A549 (cell line): ENCODE data around the gene FSCN2. TPM values are rescaled to one million over a fixed set of nuclear protein-coding genes. Genes with fewer than 3 reads are reported as not detected.

ENCODE experiments used
- ATAC-seq, 2 experiments: fragments of 200-7000 bp in 1 of 2; fragments of >200 bp in 1 of 2; cut with Nextera tagmentation in 1 of 2; cut with Tn5 transposase in 1 of 2; 3 replicates each; pipeline versions ENCODE4 v1.8.0 to v1.9.1; 2018 to 2020; ENCODE audit warnings: mild to moderate bottlenecking in 1 of 2, moderate library complexity in 1 of 2
- CTCF ChIA-PET: fragments of 300-600 bp; sonication (Branson Sonifier 250); formaldehyde crosslinking; extraction: SDS; loops from one replicate; lab custom pipeline; 2021; ENCODE audit warnings: antibody characterized with exemption, inconsistent platforms; lab: Yijun Ruan, JAX
- POLR2A ChIA-PET: fragments of 350-600 bp; formaldehyde crosslinking; extraction: SDS; loops from one replicate; lab custom pipeline; 2021; ENCODE audit warnings: antibody characterized with exemption, inconsistent platforms; lab: Yijun Ruan, JAX
- DNase-seq, 2 experiments: peaks; one replicate each; pipeline versions ENCODE4 v3.0.0 to v3.0.0-alpha.2; 2011 to 2016; ENCODE audit warnings: low read depth in 1 of 2, low spot score in 1 of 2
- FAIRE-seq: peaks from 2 replicates; lab custom pipeline; 2011; peaks lifted over from hg19 to GRCh38; lab: Jason Lieb, UNC
- H3K27ac ChIP-seq, 2 experiments: fragments of >200 bp; sonication (Bioruptor Twin); formaldehyde crosslinking; 3 replicates each; pipeline ENCODE4 v1.5.1; 2016 to 2017
- H3K4me1 ChIP-seq: fragments of >200 bp; sonication (Bioruptor Twin); formaldehyde crosslinking; 3 replicates; pipeline ENCODE4 v1.6.1; 2016
- H3K4me2 ChIP-seq: fragments of >200 bp; sonication (Bioruptor Twin); formaldehyde crosslinking; 3 replicates; pipeline ENCODE4 v1.6.1; 2016
- H3K4me3 ChIP-seq: fragments of >200 bp; sonication (Bioruptor Twin); formaldehyde crosslinking; 3 replicates; pipeline ENCODE4 v1.5.1; 2016
- H3K9me3 ChIP-seq: fragments of >200 bp; sonication (Bioruptor Twin); formaldehyde crosslinking; 3 replicates; pipeline ENCODE4 v1.6.1; 2016
- CBX8 ChIP-seq: fragments of 200-600 bp; sonication (generic); IDR thresholded peaks from 2 replicates; pipeline ENCODE4 v1.6.1; 2016
- CHD2 ChIP-seq: fragments of 150-350 bp; IDR thresholded peaks from 2 replicates; pipeline ENCODE4 v1.6.1; 2014; ENCODE audit warnings: low read length; ENCODE audit not compliant: partially characterized antibody
- CHD4 ChIP-seq: fragments of 200-600 bp; sonication (generic); IDR thresholded peaks from 2 replicates; pipeline ENCODE4 v1.6.1; 2016; ENCODE audit warnings: antibody characterized with exemption, mild to moderate bottlenecking, borderline replicate concordance
- EHF ChIP-seq: fragments of 250-450 bp; sonication (Bioruptor Pico); IDR thresholded peaks from 2 replicates; pipeline ENCODE4 v1.5.0; 2020; ENCODE audit warnings: mild to moderate bottlenecking
- EP300 ChIP-seq, 2 experiments: fragments of >200 bp; sonication (Bioruptor Twin); formaldehyde crosslinking; IDR thresholded peaks; 2 replicates in 1 of 2; 3 replicates in 1 of 2; pipeline ENCODE4 v1.6.1; 2016 to 2017
- ESRRA ChIP-seq: fragments of 150-350 bp; IDR thresholded peaks from 2 replicates; pipeline ENCODE4 v1.6.1; 2014; ENCODE audit warnings: mild to moderate bottlenecking, low read length, borderline replicate concordance
- FOSL2 ChIP-seq, 2 experiments: fragments of 450-650 bp in 1 of 2; fragments of >200 bp in 1 of 2; sonication (Bioruptor Twin) in 1 of 2; formaldehyde crosslinking; IDR thresholded peaks; 2 replicates each; pipeline versions ENCODE4 v1.5.0 to v1.6.1; 2016 to 2020; ENCODE audit warnings: mild to moderate bottlenecking in 1 of 2, moderate library complexity in 1 of 2
- FOXS1 ChIP-seq: fragments of 250-450 bp; sonication (Bioruptor Pico); IDR thresholded peaks from 2 replicates; pipeline ENCODE4 v1.5.0; 2020; ENCODE audit warnings: mild to moderate bottlenecking, moderate library complexity
- GATA3 ChIP-seq: IDR thresholded peaks from 2 replicates; pipeline ENCODE4 v1.6.1; 2012; ENCODE audit warnings: borderline replicate concordance
- HDAC2 ChIP-seq: fragments of 200-600 bp; sonication (generic); IDR thresholded peaks from 2 replicates; pipeline ENCODE4 v1.6.1; 2016
- HES2 ChIP-seq: fragments of >200 bp; sonication (Bioruptor Twin); formaldehyde crosslinking; IDR thresholded peaks from 2 replicates; pipeline ENCODE4 v1.6.1; 2016
- HMGXB4 ChIP-seq: fragments of 250-450 bp; sonication (Bioruptor Pico); IDR thresholded peaks from 2 replicates; pipeline ENCODE4 v1.5.0; 2021; ENCODE audit warnings: mild to moderate bottlenecking, moderate library complexity, borderline replicate concordance
- HOXA7 ChIP-seq: fragments of 250-450 bp; sonication (Bioruptor Pico); IDR thresholded peaks from 2 replicates; pipeline ENCODE4 v1.5.0; 2020; ENCODE audit warnings: mild to moderate bottlenecking, moderate library complexity
- HOXB13 ChIP-seq: fragments of 250-450 bp; sonication (Bioruptor Pico); IDR thresholded peaks from 2 replicates; pipeline ENCODE4 v1.5.0; 2020; ENCODE audit warnings: low read depth, mild to moderate bottlenecking, moderate library complexity
- JUN ChIP-seq, 2 experiments: fragments of >200 bp; sonication (Bioruptor Twin); formaldehyde crosslinking; IDR thresholded peaks; 2 replicates in 1 of 2; 3 replicates in 1 of 2; pipeline ENCODE4 v1.6.1; 2016 to 2017
- JUNB ChIP-seq: fragments of >200 bp; sonication (Bioruptor Twin); formaldehyde crosslinking; IDR thresholded peaks from 2 replicates; pipeline ENCODE4 v1.6.1; 2016
- KDM5A ChIP-seq: fragments of 200-600 bp; sonication (generic); IDR thresholded peaks from 2 replicates; pipeline ENCODE4 v1.6.1; 2016; ENCODE audit warnings: antibody characterized with exemption, mild to moderate bottlenecking
- MAX ChIP-seq: IDR thresholded peaks from 2 replicates; pipeline ENCODE4 v1.6.1; 2012
- MAZ ChIP-seq: fragments of 150-350 bp; IDR thresholded peaks from 2 replicates; pipeline ENCODE4 v1.6.1; 2014; ENCODE audit warnings: antibody characterized with exemption, low read depth, low read length, borderline replicate concordance
- MYC ChIP-seq: IDR thresholded peaks from 2 replicates; pipeline ENCODE4 v1.6.1; 2012; ENCODE audit warnings: mild to moderate bottlenecking, inconsistent platforms, low read length, improper control_type of control experiment, borderline replicate concordance
- NPAS2 ChIP-seq: fragments of 250-450 bp; sonication (Bioruptor Pico); IDR thresholded peaks from 2 replicates; pipeline ENCODE4 v1.8.0; 2022; ENCODE audit warnings: mild to moderate bottlenecking, moderate library complexity, borderline replicate concordance
- NR3C1 ChIP-seq: fragments of >200 bp; sonication (Bioruptor Twin); formaldehyde crosslinking; IDR thresholded peaks from 3 replicates; pipeline ENCODE4 v1.6.1; 2017
- POLR2A ChIP-seq: IDR thresholded peaks from 2 replicates; pipeline ENCODE4 v1.6.1; 2012; ENCODE audit warnings: mild to moderate bottlenecking, low read length
- RNF2 ChIP-seq: fragments of 200-600 bp; sonication (generic); IDR thresholded peaks from 2 replicates; pipeline ENCODE4 v1.6.1; 2016; ENCODE audit warnings: low read depth, mild to moderate bottlenecking, antibody characterized with exemption, moderate library complexity, borderline replicate concordance
- TFCP2L1 ChIP-seq: fragments of 250-450 bp; sonication (Bioruptor Pico); IDR thresholded peaks from 2 replicates; pipeline ENCODE4 v1.5.0; 2021; ENCODE audit warnings: mild to moderate bottlenecking
- ZFP36 ChIP-seq: fragments of 450-650 bp; IDR thresholded peaks from 2 replicates; pipeline ENCODE4 v1.6.1; 2014; ENCODE audit warnings: borderline replicate concordance; ENCODE audit not compliant: partially characterized antibody
- ZSCAN20 ChIP-seq: fragments of 250-450 bp; sonication (Bioruptor Pico); IDR thresholded peaks from 2 replicates; pipeline ENCODE4 v1.8.0; 2022; ENCODE audit warnings: mild to moderate bottlenecking, moderate library complexity
- WGBS: methylation state at CpG from one replicate; pipeline ENCODE4 v1.1.6; 2017; ENCODE audit errors: missing lambda C conversion rate; 5-methylcytosine and 5-hydroxymethylcytosine counted together
- polyA plus RNA-seq, 4 experiments: library from polyadenylated mRNA; depleted of rRNA in 3 of 4; stranded (reverse); fragments of >200 nt; fragmentation: RNase III in 1 of 4; extraction: RNeasy Plus Mini Kit Qiagen cat#74134 plus additional on column Dnase treatment in 1 of 4; gene quantifications; 2 replicates in 3 of 4; 3 replicates in 1 of 4; pipeline ENCODE4 v1.2.3, GENCODE V29; 2011 to 2017

Gene FSCN2
- polyA plus RNA-seq, 2 of the 4 experiments (the other 2 are of a cell fraction), result 0.84 to 1.3 TPM

- Histone ChIP-seq H3K4me3 (peak overlapping the region; percentile 83), H3K27ac (peak overlapping the region; percentile 99), H3K4me2 (peak overlapping the region; percentile 87), H3K4me1 (peaks cover 43% of the 10 kb centered on the region), H3K9me3 (no peaks in the 10 kb centered on the region)
- TF ChIP-seq ESRRA, result no peak
- no peak for TF ChIP-seq TFCP2L1 (CRISPR knock-in tag)
- TF ChIP-seq NR3C1, result no peak
- TF ChIP-seq HDAC2, result 0 out of 2 replicates have a peak, but pooled peaks have one; percentile 48
- no peak for TF ChIP-seq MAX
- CTCF ChIA-PET, result interaction anchor here (0.8 to 4.7 kb wide), 4 partner anchors 32 to 224 kb away, joined by 3 to 30 read pairs (median 12); no protein-coding TSS in a partner anchor
- POLR2A ChIA-PET, result interaction anchor here (0.9 to 1.4 kb wide), 4 partner anchors 27 to 221 kb away, joined by 3 to 4 read pairs (median 3); partner anchors contain the start of gene SLC38A10
- ATAC-seq, result no peak
- no peak for FAIRE-seq
- WGBS, result 64% methylated on average over 19 of the region's 19 CpGs
- no peak for DNase-seq
These were observed 12.6 kb upstream of the FSCN2 start for GRCh38 chr17:81515530-81516041.

- no peak for TF ChIP-seq CHD2
- TF ChIP-seq POLR2A, result 0 out of 2 replicates have a peak, but pooled peaks have one; percentile 10
- peaks cover 43% of the 10 kb centered on the region for H3K4me1 ChIP-seq
- 80% methylated on average over 4 of the region's 4 CpGs for WGBS
- H3K9me3 ChIP-seq, result no peaks in the 10 kb centered on the region
- peak overlapping the region; percentile 83 for H3K4me3 ChIP-seq
- CTCF ChIA-PET, result interaction anchor here (0.6 to 4.7 kb wide), 6 partner anchors 13 to 225 kb away, joined by 3 to 30 read pairs (median 6); no protein-coding TSS in a partner anchor
- peak overlapping the region; percentile 99 for H3K27ac ChIP-seq
- no peak for FAIRE-seq
- DNase-seq, result no peak
- POLR2A ChIA-PET, result no interaction called here
- ATAC-seq, result no peak
- peak overlapping the region; percentile 87 for H3K4me2 ChIP-seq
These were observed 11.7 kb upstream of the FSCN2 start for GRCh38 chr17:81516439-81516838.

- TF ChIP-seq JUNB, result no peak
- no peak for TF ChIP-seq POLR2A
- no peak for TF ChIP-seq JUN (IDR thresholded peaks at IDR 0.05)
- no peak for TF ChIP-seq TFCP2L1 (CRISPR knock-in tag)
- TF ChIP-seq RNF2, result no peak
- TF ChIP-seq NR3C1, result no peak
- no peak for TF ChIP-seq ZFP36
- TF ChIP-seq, all 56 proteins: peak for 0
- H3K4me3 ChIP-seq, result no peak overlapping the region
- ChIA-PET CTCF (interaction anchor here (0.6 to 4.5 kb wide), 6 partner anchors 8 to 225 kb away, joined by 3 to 30 read pairs (median 6); no protein-coding TSS in a partner anchor), POLR2A (no interaction called here)
- FAIRE-seq (no peak), DNase-seq (no peak), ATAC-seq (no peak)
- peaks cover 43% of the 10 kb centered on the region for H3K4me1 ChIP-seq
- 90% methylated on average over 9 of the region's 9 CpGs for WGBS
- peak overlapping the region in 1 of 2 experiments; percentile 99; a peak in 3 of 6 replicates for H3K27ac ChIP-seq
- peak overlapping the region; percentile 87 for H3K4me2 ChIP-seq
- no peaks in the 10 kb centered on the region for H3K9me3 ChIP-seq
These were observed 11.2 kb upstream of the FSCN2 start for GRCh38 chr17:81517009-81517338.

GRCh38 chr17:81517339-81518112 is 10.7 kb upstream of the FSCN2 start:
- CTCF ChIA-PET, result interaction anchor here (1.0 to 5.5 kb wide), 11 partner anchors 8 to 264 kb away, joined by 3 to 65 read pairs (median 6); partner anchors contain the start of gene FAAP100
- TF ChIP-seq FOXS1 (CRISPR knock-in tag) (no peak), MAZ (no peak), CHD4 (no peak), TFCP2L1 (CRISPR knock-in tag) (no peak), MYC (no peak), KDM5A (no peak), FOSL2 (IDR thresholded peaks at IDR 0.05) (no peak), FOSL2 (CRISPR knock-in tag; IDR thresholded peaks at IDR 0.05) (no peak), CBX8 (no peak), NPAS2 (CRISPR knock-in tag) (no peak), EHF (CRISPR knock-in tag) (no peak), EP300 (IDR thresholded peaks at IDR 0.05) (no peak), ZSCAN20 (CRISPR knock-in tag) (no peak), GATA3 (no peak), HOXA7 (no peak), HES2 (no peak), HOXB13 (CRISPR knock-in tag) (no peak), HMGXB4 (CRISPR knock-in tag) (no peak)
- ATAC-seq (no peak), FAIRE-seq (no peak), DNase-seq (no peak)
- 78% methylated on average over 23 of the region's 24 CpGs for WGBS
- Histone ChIP-seq H3K4me1 (peaks cover 43% of the 10 kb centered on the region), H3K4me2 (peak overlapping the region; percentile 99), H3K27ac (peak overlapping the region in 1 of 2 experiments; percentile 99; a peak in 4 of 6 replicates), H3K4me3 (no peak overlapping the region), H3K9me3 (no peaks in the 10 kb centered on the region)
- POLR2A ChIA-PET, result interaction anchor here (1.7 to 2.0 kb wide), 2 partner anchors 9 to 12 kb away, joined by 10 to 19 read pairs; partner anchors contain the start of gene FSCN2
